ENCODE measurements around the gene DLGAP1. TPM values are rescaled to one million over a fixed set of nuclear protein-coding genes. Genes with fewer than 3 reads are reported as not detected.
"Not testable (repeated sequence)": the region's sequence is repeated elsewhere in the genome, so short reads cannot be mapped to it uniquely, and the experiment has no call there.

Gene DLGAP1
- total RNA-seq, result 0.48 TPM

DNA sequence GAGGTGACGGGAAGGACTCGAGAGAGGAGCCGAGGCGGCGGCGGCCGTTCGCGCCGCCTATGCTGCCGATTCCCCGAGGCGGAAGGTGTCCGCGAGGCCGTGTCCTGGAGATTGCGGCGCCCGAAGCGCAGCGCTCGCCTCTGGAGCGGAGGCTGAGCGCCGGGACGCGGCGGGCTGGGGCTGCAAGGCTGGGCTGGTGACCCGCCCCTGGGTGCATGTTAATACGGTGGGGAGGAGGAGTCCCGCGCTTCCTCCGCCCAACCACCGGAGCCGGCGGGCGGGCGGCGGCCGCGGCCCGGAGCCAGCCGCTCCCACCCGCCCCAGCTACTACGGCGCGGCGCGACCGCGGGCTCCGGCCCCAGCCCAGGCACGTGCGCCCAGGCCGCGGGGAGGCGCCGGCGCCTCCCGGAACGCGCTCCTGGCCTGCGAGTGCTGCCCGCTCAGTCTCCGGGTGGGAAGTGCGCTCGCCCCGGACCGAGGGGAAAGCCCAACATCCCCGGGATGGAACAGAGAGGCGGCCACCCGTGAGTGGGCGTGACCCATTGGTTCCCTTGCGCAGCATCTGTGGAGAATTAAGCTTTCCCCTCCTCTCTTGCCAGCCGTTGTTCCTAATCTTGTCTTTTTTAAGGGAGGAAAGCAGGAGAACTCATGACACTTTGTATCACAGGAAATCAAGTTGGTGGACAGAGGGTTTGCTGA lies at the start of gene DLGAP1:
Gene DLGAP1, minus strand, starts transcription at position 195 of the 699 bp plus-strand sequence.
- ATAC-seq (peak; percentile 83), DNase-seq (ENCODE audit: low spot score) (peak; percentile 47)

DNA sequence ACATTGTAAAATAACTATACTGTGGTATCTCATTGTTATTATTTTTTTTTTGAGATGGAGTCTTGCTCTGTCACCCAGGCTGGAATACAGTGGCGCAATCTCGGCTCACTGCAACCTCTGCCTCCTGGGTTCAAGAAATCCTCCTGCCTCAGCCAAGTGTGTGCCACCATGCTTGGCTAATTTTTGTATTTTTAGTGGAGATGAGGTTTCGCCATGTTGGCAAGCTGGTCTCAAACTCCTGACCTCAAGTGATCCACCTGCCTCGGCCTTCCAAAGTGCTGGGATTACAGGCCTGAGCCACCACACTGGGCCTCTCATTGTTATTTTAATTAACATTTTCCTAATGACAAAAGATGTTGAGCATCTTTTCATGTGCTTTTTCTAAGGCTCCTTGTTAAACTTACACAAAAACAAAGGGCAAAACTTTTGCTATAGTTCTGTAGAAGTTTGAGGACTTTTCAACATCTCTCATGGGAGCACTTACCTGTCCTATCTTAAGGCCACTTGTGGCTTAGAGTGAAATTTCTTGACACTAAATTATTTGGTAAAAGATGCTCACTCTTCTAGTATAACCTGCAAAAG lies 39.7 kb upstream of the DLGAP1 start:
- ATAC-seq; DNase-seq (ENCODE audit: low spot score): not testable (repeated sequence)

DNA sequence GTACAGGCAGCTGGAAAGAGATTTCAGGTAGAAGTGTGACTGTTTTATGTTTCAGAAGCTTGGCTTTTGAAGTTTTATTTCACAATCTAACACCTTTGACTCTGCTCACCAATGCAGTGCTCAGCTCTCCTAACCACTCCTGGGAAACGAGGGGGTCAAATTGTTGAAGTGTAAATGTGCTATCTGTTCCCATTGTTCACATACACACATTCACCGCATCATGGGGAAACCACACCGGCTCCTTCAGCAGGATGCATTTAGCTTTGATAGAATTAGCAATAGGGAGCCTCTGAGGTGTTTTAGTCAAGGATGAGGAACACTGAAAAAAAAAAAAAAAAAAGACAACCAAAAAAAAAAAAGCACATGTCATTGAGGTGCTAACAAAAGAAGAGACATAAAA lies 13.4 kb upstream of the DLGAP1 start:
- no peak for ATAC-seq

DNA sequence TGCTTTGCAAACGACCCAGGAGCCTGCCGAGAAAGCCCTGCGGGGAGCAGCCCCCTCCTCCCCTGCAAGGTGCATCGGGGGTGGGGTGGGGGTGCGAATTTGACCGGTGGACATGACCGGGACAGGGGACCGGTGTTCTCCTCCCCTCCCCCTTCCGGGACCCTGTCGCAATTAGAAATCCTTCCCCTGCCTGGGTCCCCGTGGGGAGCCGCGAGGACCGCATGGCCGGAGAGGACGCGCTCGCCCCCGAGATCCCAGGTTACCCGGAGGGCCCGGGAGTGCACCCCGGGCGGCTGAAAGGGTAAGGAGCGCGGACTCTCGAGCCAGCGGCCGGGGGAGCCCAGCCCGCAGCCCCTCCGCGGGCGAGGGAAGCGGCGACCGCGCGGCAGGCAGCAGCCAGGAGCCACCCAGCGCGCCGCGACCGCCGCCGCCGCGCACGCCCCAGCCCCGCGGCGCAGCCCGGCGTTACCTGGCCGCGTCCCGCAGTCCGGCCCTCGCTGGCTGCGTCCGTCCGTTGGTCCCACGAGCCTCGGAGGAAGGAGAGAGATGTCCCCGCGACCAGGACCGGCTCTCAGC lies 482 bp downstream of the DLGAP1 start:
- DNase-seq (ENCODE audit: low spot score) (no peak), ATAC-seq (peak; percentile 19)

More for the DNA sequence above, 13.4 kb upstream of the DLGAP1 start:
- DNase-seq (ENCODE audit: low spot score), result no peak

DNA sequence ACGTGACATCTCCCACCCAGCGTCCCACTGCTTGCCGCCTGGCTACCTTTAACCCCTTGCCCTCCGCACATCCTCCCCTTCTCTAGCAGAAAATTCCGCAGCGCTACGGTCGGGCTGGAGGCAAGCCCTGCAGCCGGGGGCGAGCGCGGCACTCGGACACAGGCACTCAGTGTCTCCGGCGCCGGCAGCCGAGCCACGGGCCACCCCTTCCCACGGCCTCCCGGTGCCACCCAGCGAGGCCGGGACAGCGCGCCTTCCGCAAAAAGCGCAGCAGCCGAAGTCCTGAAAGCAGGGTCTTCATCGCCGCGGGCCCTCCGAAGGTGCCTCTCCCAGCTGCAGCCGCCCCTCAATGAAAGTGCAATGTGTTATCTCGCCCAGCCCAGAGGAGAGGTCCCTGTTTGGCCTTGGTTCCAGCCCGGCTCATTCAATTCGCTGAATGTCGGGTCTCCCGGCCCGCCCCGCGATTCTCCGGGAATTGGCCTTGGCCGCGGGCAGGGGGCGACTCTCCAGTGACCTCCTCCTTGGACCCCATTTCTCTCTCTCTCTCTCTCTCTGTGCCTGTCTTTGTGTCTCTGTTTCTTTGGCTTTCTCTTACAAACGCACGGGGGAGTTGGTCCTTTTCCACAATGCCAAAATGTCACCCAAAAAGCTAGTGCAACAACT lies 1.1 kb downstream of the DLGAP1 start:
- no peak for ATAC-seq
- no peak for DNase-seq (ENCODE audit: low spot score)

DNA sequence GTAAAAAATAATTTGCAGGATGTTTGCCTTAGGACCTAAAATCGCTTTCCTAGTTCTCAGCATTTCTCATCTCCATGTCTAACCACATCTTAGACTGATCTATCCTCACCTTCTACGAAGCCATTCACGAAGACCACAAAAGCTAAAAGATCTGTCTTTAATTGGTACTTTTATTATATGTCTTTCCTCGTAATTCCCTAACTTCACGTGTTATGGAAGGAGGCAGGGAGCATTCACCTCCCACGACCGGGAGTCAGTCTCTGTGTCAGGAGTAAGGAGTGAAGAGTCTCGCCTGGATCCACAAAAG lies 1.6 kb downstream of the DLGAP1 start:
- no peak for DNase-seq (ENCODE audit: low spot score)
- no peak for ATAC-seq

DNA sequence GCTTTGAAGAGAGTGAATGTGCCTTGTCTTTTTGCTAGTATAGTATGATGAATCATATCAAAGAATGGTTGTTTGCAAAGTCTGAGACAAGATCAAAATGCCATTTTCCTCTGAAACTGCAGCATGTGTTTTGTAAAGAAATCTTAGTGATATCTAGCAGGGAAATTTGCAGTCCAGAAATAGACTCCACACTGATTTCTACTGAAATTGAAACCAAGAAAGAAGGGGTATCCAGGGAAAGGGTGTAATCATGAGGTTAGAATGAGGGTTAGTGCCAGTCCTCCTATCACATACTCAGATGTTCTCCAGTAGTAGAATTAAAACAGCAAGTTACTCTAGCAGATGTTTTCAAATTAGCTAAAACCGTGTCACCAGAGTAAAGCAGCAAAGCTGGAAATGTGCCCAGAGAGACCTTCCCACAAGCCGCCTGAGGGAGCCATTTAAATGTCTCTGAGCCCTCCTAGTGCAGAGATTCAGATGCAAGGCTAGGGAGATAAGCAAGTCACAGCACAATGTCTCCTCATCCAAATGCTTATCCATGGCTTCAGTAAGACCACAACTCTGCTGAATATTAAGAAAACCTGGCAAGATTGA lies 4.9 kb downstream of the DLGAP1 start:
- ATAC-seq (no peak), DNase-seq (ENCODE audit: low spot score) (no peak)

DNA sequence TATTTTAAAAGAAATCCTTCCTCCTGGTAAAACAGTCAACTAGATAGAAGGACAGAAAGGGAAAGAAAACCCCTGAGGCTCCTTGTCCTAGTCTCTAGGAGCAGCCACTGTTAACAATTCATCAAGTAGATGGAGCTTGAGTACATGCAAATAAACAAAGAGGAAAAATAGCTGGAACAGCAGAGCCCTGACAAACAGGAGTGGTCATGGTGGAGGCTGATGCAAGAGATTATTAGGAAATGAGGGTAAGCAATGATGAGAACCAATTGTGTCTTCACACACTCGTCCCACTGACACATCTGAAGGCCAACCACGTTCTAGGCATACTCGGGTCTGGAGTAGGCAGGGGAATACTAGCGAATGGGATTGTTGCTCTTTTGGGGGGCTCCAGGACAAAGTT lies 9.2 kb downstream of the DLGAP1 start:
- ATAC-seq, result no peak
- no peak for DNase-seq (ENCODE audit: low spot score)

DNA sequence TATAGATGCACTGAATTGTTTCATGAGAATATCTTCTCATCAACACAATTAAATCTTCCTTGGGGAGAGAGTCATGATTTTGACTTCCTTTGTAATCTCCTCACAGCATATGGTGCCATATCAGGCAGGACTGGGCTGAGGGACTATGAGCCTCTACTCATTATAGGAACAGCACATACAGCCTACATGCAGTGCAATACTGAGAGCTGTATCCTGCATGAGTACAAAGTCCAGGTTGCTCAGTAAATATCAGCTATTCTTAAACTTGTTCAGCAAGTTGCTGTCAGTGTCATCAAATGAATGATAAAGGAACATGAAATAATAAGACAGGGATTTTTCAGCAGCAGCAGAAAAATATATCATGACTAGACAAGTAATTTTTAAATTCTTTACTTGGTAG lies 10.8 kb downstream of the DLGAP1 start:
- ATAC-seq (no peak), DNase-seq (ENCODE audit: low spot score) (no peak)

DNA sequence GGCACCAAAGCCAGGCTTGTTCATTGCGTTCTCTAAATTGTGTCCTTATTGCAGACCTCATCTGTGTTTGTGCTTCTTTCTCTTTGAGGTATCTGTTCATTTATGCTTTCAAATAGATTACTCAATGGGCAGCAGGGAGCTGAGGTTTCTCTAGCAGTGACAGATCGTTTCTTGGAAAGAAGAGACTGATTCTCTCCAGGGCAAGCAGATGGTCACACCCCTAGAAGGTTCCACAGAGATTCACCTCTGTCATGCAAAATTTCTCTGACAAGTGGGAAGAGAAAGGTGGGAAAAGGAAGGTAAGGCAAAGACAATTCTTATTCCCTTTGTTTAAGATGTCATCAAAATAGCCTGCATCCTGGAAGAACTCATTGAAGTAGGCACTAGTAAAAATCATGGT lies 14.0 kb downstream of the DLGAP1 start:
- no peak for DNase-seq (ENCODE audit: low spot score)
- no peak for ATAC-seq

DNA sequence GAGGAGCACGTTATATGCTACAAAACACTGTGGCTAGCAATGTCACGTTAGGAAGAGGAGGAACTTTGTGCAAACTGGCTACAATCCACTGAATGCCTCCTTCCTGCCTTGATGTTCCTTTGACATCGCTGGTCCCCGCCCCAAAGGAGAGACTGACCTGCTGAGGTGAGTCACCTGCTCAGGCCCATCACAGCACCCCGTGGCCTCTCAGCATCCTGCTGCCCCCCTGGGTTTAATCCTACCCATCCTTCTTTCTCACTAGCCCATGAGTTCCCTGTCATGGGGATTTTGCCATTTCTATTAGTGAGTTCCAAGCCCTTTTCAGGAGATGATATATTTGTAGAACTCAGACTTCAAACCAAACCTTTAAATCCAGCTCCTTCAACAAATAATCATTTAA lies 16.2 kb downstream of the DLGAP1 start:
- DNase-seq (ENCODE audit: low spot score) (no peak), ATAC-seq (no peak)

DNA sequence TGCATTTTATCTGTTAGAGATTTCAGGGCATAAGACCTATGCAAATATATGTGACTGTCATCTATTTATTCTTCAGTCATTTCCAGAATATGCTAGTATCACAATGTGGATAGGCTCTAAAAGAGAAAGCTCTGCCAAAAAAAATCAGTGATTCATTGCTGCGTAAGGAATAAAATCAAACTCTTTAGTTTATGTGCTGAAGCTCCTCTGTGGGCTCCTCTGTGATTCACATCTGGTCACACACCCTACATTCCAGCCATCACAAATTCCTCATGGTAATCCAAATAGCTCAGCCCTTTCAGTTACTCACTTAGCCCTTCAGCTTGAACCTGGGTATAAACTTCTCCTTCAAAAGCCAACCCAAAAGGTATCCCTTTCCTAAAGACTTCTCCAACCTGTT lies 21.4 kb downstream of the DLGAP1 start:
- ATAC-seq (no peak), DNase-seq (ENCODE audit: low spot score) (no peak)

DNA sequence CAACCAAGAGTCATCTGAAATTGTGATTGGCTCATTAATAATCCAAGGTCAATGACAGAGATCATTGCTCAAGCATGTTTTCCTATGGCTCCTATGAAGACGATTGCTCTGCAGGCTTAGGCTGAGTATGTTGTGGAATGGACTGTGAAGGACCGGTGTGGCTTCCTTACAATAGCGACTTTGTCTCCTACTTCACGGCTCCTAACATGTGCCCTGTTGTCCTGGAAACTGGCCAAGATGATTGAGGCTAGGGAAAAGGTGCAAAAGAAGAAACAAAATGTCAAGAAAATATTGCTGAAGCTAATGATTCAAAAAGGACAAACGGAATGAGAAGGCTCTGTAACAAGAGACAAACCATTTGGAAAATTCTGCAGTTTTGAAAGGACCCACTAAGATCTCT lies 24.3 kb downstream of the DLGAP1 start:
- ATAC-seq, result no peak

DNA sequence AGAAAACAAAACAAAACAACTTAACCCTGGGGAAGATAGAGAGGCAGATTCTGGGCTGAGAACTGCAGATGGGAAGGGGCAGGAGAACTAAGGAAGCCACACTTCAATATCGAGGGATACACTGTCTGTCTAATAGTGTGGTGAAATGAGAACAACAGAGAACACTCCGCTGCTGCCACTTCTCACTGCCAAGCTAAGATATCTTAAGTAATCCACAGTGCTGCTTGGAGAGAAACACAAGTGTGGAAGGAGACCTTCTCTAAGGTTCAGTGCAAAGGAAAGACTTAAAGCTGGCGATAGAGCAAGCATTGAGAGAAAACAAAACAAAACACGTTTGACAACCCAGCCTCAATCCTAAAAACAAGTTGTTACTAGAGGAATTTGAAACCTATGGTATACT lies 37.4 kb downstream of the DLGAP1 start:
- DNase-seq (ENCODE audit: low spot score) (no peak), ATAC-seq (no peak)

More for the DNA sequence above, 24.3 kb downstream of the DLGAP1 start:
- DNase-seq (ENCODE audit: low spot score), result no peak

DNA sequence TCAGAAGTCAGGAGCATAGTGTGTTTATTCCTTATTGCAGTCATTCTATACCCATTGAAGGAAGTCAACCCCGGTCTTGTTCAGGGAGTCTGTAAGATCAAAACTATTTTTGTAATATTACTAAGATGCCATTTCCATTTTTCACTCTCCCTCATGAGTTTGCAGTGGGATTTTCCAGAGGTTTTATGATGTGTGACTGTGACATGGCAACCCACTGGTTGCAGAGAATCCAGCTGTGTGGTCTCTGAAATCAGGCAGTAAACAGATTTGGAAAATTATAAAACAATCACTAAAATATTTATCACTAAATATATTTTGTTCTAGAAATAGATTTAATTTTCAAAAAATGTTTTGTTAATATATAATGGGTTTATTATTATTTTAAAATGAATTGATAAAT lies 38.1 kb downstream of the DLGAP1 start:
- ATAC-seq, result no peak
- DNase-seq (ENCODE audit: low spot score), result no peak

DNA sequence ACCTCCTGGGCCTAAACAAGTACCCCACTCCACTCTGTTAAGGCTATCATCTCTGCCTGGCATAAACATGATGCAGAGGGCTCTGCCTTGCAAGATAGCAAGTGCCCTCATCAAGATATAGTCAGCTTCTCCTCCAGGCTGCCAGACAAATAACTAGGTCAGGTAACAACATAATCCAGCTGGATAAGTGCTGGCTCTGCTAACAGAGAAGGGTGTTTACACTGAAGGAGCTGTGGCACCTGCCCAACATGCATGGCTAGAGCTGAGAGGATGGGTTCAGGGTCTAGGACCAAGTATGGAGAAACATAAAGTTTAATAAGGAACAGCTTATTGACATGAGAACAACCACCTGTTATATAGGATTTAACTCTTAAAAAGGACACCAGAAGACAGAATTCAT lies 42.8 kb downstream of the DLGAP1 start:
- DNase-seq (ENCODE audit: low spot score), result no peak
- ATAC-seq, result no peak

DNA sequence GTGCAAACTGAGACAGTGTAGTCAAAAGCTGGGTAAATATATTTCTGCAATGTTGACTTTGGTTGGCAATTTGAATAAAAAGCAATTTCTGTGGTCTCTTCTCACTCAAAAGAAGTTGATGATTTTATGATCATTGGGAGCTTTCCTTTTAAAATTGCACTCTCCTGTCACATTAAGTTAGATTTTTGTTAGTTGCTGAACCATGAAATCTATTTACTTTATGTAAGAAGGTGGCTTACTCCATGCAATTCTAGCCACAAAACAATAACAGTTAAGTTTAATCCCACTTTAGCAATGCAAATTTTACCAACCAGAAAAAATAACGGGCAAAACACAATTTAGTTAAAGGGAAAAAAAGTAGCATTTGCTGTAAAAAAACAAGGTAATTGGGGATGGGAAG lies 48.3 kb downstream of the DLGAP1 start:
- ATAC-seq, result no peak
- DNase-seq (ENCODE audit: low spot score), result no peak

DNA sequence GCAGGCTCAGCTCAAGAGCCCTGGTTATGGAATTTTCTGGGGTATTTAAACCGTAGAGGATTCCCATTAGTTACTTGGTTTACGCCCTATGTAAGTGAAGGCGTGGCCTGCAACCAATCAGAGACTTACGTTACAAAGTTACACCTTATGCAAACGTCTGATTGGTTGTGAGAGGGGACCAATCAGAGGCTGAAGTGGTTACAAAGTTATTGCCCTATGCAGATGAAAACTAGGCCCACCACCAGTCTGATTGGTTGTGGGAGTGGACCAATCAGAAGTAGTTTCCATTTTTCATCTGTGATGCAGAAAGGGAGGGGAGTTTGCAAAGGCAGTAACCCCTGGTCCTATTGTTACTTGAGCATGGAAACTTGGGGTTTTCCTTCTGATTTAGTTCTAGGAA lies 49.1 kb downstream of the DLGAP1 start:
- ATAC-seq, result no peak
- DNase-seq (ENCODE audit: low spot score), result no peak

DNA sequence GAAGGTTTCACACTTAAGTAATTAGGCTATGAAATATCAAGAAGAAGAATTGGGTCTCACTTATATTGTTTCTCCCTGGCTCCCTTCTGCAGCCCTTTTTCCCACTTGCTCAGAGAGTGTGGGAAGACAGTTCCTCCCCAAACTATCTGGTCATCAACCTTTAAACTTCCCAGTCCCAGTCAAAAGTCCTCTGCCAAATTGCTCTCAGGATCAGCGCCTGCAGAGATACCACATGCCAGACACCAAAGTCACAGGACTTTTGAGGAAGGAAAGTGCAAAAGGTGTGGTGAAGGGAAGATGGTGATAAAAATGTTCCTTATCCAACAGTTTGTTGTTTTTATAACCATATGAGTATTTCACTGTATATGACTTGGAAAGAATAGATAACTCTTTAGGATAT lies 51.3 kb downstream of the DLGAP1 start:
- DNase-seq (ENCODE audit: low spot score), result no peak
- no peak for ATAC-seq

DNA sequence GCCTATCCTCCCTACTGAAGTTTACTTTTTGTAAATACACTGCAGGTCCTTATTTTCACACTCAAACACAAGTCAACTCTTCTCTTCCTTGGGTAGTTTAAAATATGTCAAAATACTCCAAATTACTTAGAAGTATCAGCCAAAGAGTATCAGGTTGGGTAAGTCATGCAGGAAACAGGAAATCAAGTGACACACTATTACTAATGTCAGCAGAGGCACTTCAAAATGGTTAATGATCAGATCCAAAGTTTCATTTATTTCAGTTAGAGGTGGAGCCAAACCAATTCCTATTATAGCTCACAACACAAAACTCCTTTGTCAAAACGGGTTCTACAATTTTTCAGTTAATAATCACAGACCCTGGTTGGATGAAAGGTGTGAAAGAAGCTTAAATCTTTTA lies 54.2 kb downstream of the DLGAP1 start:
- ATAC-seq (no peak), DNase-seq (ENCODE audit: low spot score) (no peak)

DNA sequence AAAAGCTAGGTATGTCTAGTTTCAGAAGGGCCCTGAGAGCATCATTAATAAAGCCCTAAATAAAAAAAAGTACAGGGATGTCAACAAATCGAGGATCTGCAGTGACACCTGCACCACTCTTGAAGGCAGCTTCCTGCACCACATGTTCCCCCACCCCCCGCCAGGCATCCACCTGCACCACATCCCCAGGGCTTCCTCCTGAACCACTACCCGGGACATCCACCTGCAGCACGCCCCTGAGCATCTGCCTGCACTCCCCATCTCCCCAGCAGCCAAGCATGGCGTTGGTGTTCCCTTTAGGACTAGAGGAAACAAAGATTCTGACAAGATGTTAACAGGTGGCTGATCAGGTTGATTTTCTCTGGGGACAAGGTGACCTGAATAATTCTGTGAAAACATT lies 55.2 kb downstream of the DLGAP1 start:
- ATAC-seq (no peak), DNase-seq (ENCODE audit: low spot score) (no peak)

DNA sequence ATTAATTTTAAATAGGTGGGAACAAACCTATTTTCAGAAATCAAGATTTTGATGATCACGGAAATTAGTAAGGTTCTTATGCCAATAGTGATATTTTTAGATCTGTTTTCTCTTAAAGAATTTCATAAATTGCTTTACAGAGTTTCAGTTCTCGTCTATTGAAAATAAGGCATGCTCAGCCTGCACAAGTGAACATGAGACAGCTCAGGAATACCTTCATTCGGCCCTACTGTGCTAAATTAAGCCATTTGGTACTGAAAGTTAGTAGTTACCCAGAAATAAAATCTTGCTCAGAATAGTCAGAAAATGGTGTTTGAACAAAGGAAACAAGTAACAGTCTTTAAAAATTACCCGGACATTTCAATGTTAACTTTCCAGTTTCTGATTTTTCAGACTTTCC lies 60.4 kb downstream of the DLGAP1 start:
- no peak for ATAC-seq

More for the DNA sequence above, 60.4 kb downstream of the DLGAP1 start:
- DNase-seq (ENCODE audit: low spot score), result no peak

All from left lobe of liver (tissue), 2 donors.